ENCODE data around the gene DEFB124. TPM values are rescaled to one million over a fixed set of nuclear protein-coding genes. Genes with fewer than 3 reads are reported as not detected.
"Not testable (repeated sequence)": the region's sequence is repeated elsewhere in the genome, so short reads cannot be mapped to it uniquely, and the experiment has no call there.

Gene DEFB124
- total RNA-seq, 3 donors from 2014 or later = not detected

GRCh38 chr20:31475472-31476293, 756 bp upstream of the DEFB124 start:
- H3K4me3 ChIP-seq = peak overlapping the region; percentile 51 to 72 (median 52)
- no peaks in the 10 kb centered on the region for H3K4me1 ChIP-seq
- H3K27ac ChIP-seq = peak overlapping the region; percentile 48 to 77
- H3K36me3 ChIP-seq = no peaks in the 10 kb centered on the region
- no peaks in the 10 kb centered on the region for H3K9me3 ChIP-seq
- DNase-seq (ENCODE audit: low spot score in 2 of 2) = no peak
- intact Hi-C loops (cut with DNase I; ENCODE audit: low total_unique reads) = no loop called here
- H3K27me3 ChIP-seq = peaks cover 0 to 16% of the 10 kb centered on the region in 2 donors
- TF ChIP-seq CTCF (IDR thresholded peaks at IDR 0.05) = no peak
- no peak for TF ChIP-seq POLR2A (IDR thresholded peaks at IDR 0.05)

GRCh38 chr20:31474097-31474436, 860 bp downstream of the DEFB124 start:
- intact Hi-C loops (cut with DNase I; ENCODE audit: low total_unique reads) = no loop called here
- no peak overlapping the region for H3K27ac ChIP-seq
- no peaks in the 10 kb centered on the region for H3K9me3 ChIP-seq
- H3K4me3 ChIP-seq = no peak overlapping the region
- H3K27me3 ChIP-seq = peaks cover 0 to 16% of the 10 kb centered on the region in 2 donors
- no peaks in the 10 kb centered on the region for H3K4me1 ChIP-seq
- DNase-seq (ENCODE audit: low spot score in 2 of 2) = no peak
- H3K36me3 ChIP-seq = no peaks in the 10 kb centered on the region
- no peak for TF ChIP-seq POLR2A (IDR thresholded peaks at IDR 0.05)
- TF ChIP-seq POLR2AphosphoS5 (IDR thresholded peaks at IDR 0.05) = no peak
- TF ChIP-seq CTCF (IDR thresholded peaks at IDR 0.05) = no peak

DNA sequence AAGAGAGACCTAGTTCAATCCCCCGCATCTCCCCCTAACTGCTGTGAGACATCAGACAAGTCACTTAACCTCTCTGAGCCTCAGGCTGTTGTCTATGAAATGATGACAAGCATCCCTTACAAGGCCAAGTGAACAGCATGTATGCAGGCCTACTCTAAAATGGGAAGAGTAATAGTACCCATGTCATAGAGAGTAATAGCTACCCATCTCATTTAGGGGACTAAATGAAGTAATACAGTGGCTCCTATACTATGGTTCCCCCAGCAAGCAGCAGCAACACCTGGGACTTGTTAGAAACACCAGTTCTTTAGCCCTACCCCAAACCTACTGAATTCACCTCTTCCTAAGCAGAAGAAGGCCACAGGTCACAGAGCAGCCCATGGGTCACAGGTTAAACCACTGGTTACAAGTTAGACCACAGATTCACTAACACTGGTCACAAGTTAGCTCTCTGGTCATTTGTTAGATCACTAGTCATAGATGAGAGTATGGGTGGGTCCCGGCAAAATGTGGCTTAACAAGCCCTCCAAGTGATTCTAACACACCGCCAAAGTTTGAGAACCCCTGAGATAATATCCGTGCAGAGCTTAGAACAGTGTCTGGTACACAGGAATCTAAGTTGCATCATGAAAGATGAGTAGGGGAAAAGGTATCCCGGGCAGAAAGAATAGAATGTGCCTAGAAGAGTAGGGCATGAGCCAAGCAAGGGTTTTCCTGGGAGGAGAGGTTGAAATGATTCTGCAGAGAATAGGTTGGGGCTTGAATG, 1.4 kb downstream of the DEFB124 start:
- Histone ChIP-seq H3K4me1 (no peaks in the 10 kb centered on the region), H3K36me3 (no peaks in the 10 kb centered on the region), H3K9me3 (no peaks in the 10 kb centered on the region), H3K27me3 (peaks cover 0 to 16% of the 10 kb centered on the region in 2 donors), H3K27ac (peak overlapping the region in 1 of 2 donors; percentile 19), H3K4me3 (no peak overlapping the region)
- intact Hi-C loops (cut with DNase I; ENCODE audit: low total_unique reads) = no loop called here
- no peak for DNase-seq (ENCODE audit: low spot score in 2 of 2)
- TF ChIP-seq POLR2AphosphoS5 (IDR thresholded peaks at IDR 0.05) = no peak
- TF ChIP-seq POLR2A (IDR thresholded peaks at IDR 0.05) = no peak
- no peak for TF ChIP-seq CTCF (IDR thresholded peaks at IDR 0.05)

GRCh38 chr20:31472395-31473330, 2.3 kb downstream of the DEFB124 start:
- Histone ChIP-seq H3K4me3 (no peak overlapping the region), H3K4me1 (no peaks in the 10 kb centered on the region), H3K36me3 (no peaks in the 10 kb centered on the region), H3K27me3 (peaks cover 0 to 16% of the 10 kb centered on the region in 2 donors), H3K27ac (peak overlapping the region in 1 of 2 donors; percentile 19), H3K9me3 (no peaks in the 10 kb centered on the region)
- no peak for DNase-seq (ENCODE audit: low spot score in 2 of 2)
- intact Hi-C loops (cut with DNase I; ENCODE audit: low total_unique reads) = no loop called here
- no peak for TF ChIP-seq CTCF (IDR thresholded peaks at IDR 0.05)
- no peak for TF ChIP-seq POLR2A (IDR thresholded peaks at IDR 0.05)
- no peak for TF ChIP-seq POLR2AphosphoS5 (IDR thresholded peaks at IDR 0.05)

GRCh38 chr20:31470946-31471345, 4.0 kb downstream of the DEFB124 start:
- DNase-seq (ENCODE audit: low spot score in 2 of 2); H3K4me1 ChIP-seq; H3K36me3 ChIP-seq; intact Hi-C loops (cut with DNase I; ENCODE audit: low total_unique reads); H3K9me3 ChIP-seq: not testable (repeated sequence)
- peaks cover 0 to 10% of the 10 kb centered on the region in 2 donors for H3K27me3 ChIP-seq
- H3K4me3 ChIP-seq = peak overlapping the region in 1 of 3 donors; percentile 48
- peak overlapping the region in 1 of 2 donors; percentile 38 for H3K27ac ChIP-seq

Data from breast epithelium (tissue), 4 donors.